ENCODE results near the gene RTL9.

DNA sequence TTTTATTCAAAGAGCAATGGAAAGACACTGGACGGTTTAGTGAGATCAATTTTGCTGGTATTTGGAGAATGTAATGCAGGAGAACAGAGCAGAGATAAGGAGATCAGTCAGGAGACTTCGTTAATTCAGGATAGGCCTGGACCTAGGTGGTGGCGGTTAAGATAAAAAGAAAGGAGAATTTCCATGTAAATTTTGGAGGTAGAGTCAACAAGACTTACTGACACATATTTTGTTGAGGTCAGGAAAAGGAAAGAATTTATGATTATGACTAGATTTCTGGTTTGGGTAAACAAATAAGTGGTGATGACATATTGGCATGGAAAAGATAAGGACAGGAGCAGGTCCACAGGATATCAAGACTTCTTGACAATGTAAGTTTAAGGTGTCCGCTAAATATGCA lies 31.9 kb upstream of the RTL9 start:
- TF ChIP-seq, protein P1, sequence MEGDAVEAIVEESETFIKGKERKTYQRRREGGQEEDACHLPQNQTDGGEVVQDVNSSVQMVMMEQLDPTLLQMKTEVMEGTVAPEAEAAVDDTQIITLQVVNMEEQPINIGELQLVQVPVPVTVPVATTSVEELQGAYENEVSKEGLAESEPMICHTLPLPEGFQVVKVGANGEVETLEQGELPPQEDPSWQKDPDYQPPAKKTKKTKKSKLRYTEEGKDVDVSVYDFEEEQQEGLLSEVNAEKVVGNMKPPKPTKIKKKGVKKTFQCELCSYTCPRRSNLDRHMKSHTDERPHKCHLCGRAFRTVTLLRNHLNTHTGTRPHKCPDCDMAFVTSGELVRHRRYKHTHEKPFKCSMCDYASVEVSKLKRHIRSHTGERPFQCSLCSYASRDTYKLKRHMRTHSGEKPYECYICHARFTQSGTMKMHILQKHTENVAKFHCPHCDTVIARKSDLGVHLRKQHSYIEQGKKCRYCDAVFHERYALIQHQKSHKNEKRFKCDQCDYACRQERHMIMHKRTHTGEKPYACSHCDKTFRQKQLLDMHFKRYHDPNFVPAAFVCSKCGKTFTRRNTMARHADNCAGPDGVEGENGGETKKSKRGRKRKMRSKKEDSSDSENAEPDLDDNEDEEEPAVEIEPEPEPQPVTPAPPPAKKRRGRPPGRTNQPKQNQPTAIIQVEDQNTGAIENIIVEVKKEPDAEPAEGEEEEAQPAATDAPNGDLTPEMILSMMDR (IDR thresholded peaks at IDR 0.05; ENCODE audit: borderline replicate concordance, extremely low read depth, low read length, poor library complexity, severe bottlenecking): no peak
- TF ChIP-seq EZH2 (IDR thresholded peaks at IDR 0.05; ENCODE audit: borderline replicate concordance, low read depth, low read length, severe bottlenecking): no peak

Data from DND-41 (cell line).